MM.1S (cell line): ENCODE measurements around the gene BCR.

Source experiments
- DNase-seq: peaks from one replicate; pipeline ENCODE4 v3.0.0-alpha.2; 2015
- H2AFZ ChIP-seq: fragments of 300-600 bp; sonication (generic); 2 replicates; pipeline ENCODE4 v1.6.0; 2016; ENCODE audit warnings: antibody characterized with exemption, low read length
- H3F3A ChIP-seq: fragments of 300-600 bp; sonication (generic); 2 replicates; pipeline ENCODE4 v1.6.1; 2016; ENCODE audit warnings: mild to moderate bottlenecking, antibody characterized with exemption, low read length, moderate library complexity, mixed read lengths; ENCODE audit not compliant: insufficient read depth
- H3K27ac ChIP-seq: fragments of 300-600 bp; sonication (generic); 2 replicates; pipeline ENCODE4 v1.5.1; 2016; ENCODE audit warnings: mild to moderate bottlenecking, low read length
- H3K27me3 ChIP-seq: fragments of 300-600 bp; sonication (generic); replicated peaks from 2 replicates; pipeline ENCODE4 v1.6.0; 2016; ENCODE audit warnings: low read length; ENCODE audit not compliant: insufficient read depth
- H3K36me3 ChIP-seq: fragments of 300-600 bp; sonication (generic); replicated peaks from 2 replicates; pipeline ENCODE4 v1.6.1; 2016; ENCODE audit warnings: mild to moderate bottlenecking, low read length, mixed read lengths; ENCODE audit not compliant: insufficient read depth
- H3K4me1 ChIP-seq: fragments of 300-600 bp; sonication (generic); 2 replicates; pipeline ENCODE4 v1.6.1; 2016; ENCODE audit warnings: low read length, mixed read lengths
- H3K4me2 ChIP-seq: fragments of 300-600 bp; sonication (generic); 2 replicates; pipeline ENCODE4 v1.6.0; 2016; ENCODE audit warnings: low read depth, low read length
- H3K4me3 ChIP-seq: fragments of 300-600 bp; sonication (generic); 2 replicates; pipeline ENCODE4 v1.5.1; 2016; ENCODE audit warnings: low read length, mixed read lengths
- H3K79me2 ChIP-seq: fragments of 300-600 bp; sonication (generic); 2 replicates; pipeline ENCODE4 v1.6.1; 2016; ENCODE audit warnings: mixed run types, low read length, mixed read lengths
- H3K9ac ChIP-seq: fragments of 300-600 bp; sonication (generic); 2 replicates; pipeline ENCODE4 v1.6.1; 2016; ENCODE audit warnings: low read length, mixed read lengths
- H3K9me2 ChIP-seq: fragments of 300-600 bp; sonication (generic); replicated peaks from 2 replicates; pipeline ENCODE4 v1.6.1; 2016; ENCODE audit warnings: mild to moderate bottlenecking, low read length, mixed read lengths; ENCODE audit not compliant: insufficient read depth
- H3K9me3 ChIP-seq: fragments of 300-600 bp; sonication (generic); replicated peaks from 2 replicates; pipeline ENCODE4 v1.6.1; 2016; ENCODE audit warnings: mild to moderate bottlenecking, low read length, mixed read lengths; ENCODE audit not compliant: insufficient read depth
- H4K20me1 ChIP-seq: fragments of 300-600 bp; sonication (generic); 2 replicates; pipeline ENCODE4 v1.6.1; 2016; ENCODE audit warnings: mild to moderate bottlenecking, low read length, moderate library complexity, mixed read lengths; ENCODE audit not compliant: insufficient read depth
- CTCF ChIP-seq: fragments of 300-600 bp; sonication (generic); IDR thresholded peaks from 2 replicates; pipeline ENCODE4 v1.5.1; 2016; ENCODE audit warnings: antibody characterized with exemption, low read length, mixed read lengths
- EZH2 ChIP-seq: fragments of 300-600 bp; sonication (generic); optimal IDR thresholded peaks from 2 replicates; pipeline ENCODE3; 2017; ENCODE audit warnings: low read depth, mild to moderate bottlenecking, antibody characterized with exemption, low read length, mixed read lengths
- EZH2phosphoT487 ChIP-seq: fragments of 300-600 bp; sonication (generic); IDR thresholded peaks from 2 replicates; pipeline ENCODE4 v1.6.1; 2018; ENCODE audit warnings: antibody characterized with exemption, low read length

Gene BCR

GRCh38 chr22:23161029-23161428 lies 19.3 kb upstream of the BCR start:
- H3K4me2 ChIP-seq = no peak overlapping the region
- H3K79me2 ChIP-seq = peaks cover 39% of the 10 kb centered on the region
- H3K9me3 ChIP-seq = no peaks in the 10 kb centered on the region
- no peak for TF ChIP-seq CTCF
- no peak for TF ChIP-seq EZH2
- no peak overlapping the region for H3K27ac ChIP-seq
- no peaks in the 10 kb centered on the region for H3K9me2 ChIP-seq
- no peak overlapping the region for H3K4me3 ChIP-seq
- no peak overlapping the region for H3K9ac ChIP-seq
- H3K4me1 ChIP-seq = peaks cover 14% of the 10 kb centered on the region
- H3F3A ChIP-seq = peaks cover 30% of the 10 kb centered on the region
- no peak overlapping the region for H2AFZ ChIP-seq
- peaks cover 7% of the 10 kb centered on the region; the same call in 1 of the 2 replicates for H3K36me3 ChIP-seq
- DNase-seq = no peak
- no peaks in the 10 kb centered on the region for H4K20me1 ChIP-seq
- H3K27me3 ChIP-seq = no peaks in the 10 kb centered on the region

- peaks cover 25% of the 10 kb centered on the region for H3F3A ChIP-seq
- peaks cover 39% of the 10 kb centered on the region for H3K79me2 ChIP-seq
- H3K9me2 ChIP-seq = no peaks in the 10 kb centered on the region
- H4K20me1 ChIP-seq = no peaks in the 10 kb centered on the region
- H2AFZ ChIP-seq = no peak overlapping the region
- no peak for DNase-seq
- TF ChIP-seq CTCF (no peak), EZH2 (no peak), EZH2phosphoT487 (no peak)
- no peak overlapping the region for H3K4me2 ChIP-seq
- H3K4me1 ChIP-seq = peaks cover 11% of the 10 kb centered on the region
- no peak overlapping the region for H3K9ac ChIP-seq
- H3K36me3 ChIP-seq = peaks cover 7% of the 10 kb centered on the region; the same call in 1 of the 2 replicates
- H3K4me3 ChIP-seq = no peak overlapping the region
- no peak overlapping the region for H3K27ac ChIP-seq
- H3K27me3 ChIP-seq = no peaks in the 10 kb centered on the region
- H3K9me3 ChIP-seq = no peaks in the 10 kb centered on the region
Observed at GRCh38 chr22:23161574-23161973, 18.7 kb upstream of the BCR start.

GRCh38 chr22:23163665-23164064 lies 16.6 kb upstream of the BCR start:
- Histone ChIP-seq H3K79me2 (peaks cover 25% of the 10 kb centered on the region), H3K4me1 (peaks cover 7% of the 10 kb centered on the region), H3K4me3 (no peak overlapping the region), H3K27ac (no peak overlapping the region), H3K9me3 (no peaks in the 10 kb centered on the region), H4K20me1 (no peaks in the 10 kb centered on the region), H3K9ac (no peak overlapping the region), H2AFZ (no peak overlapping the region), H3K27me3 (no peaks in the 10 kb centered on the region), H3K9me2 (no peaks in the 10 kb centered on the region), H3K4me2 (no peak overlapping the region), H3F3A (0 out of 2 replicates have a peak, but pooled peaks cover 15% of the 10 kb centered on the region), H3K36me3 (peaks cover 7% of the 10 kb centered on the region; the same call in 1 of the 2 replicates)
- DNase-seq = no peak
- TF ChIP-seq EZH2 = no peak
- no peak for TF ChIP-seq CTCF
- TF ChIP-seq EZH2phosphoT487 = no peak
